ENCODE data around the gene SYPL1.

The SYPL1 gene

GRCh38 chr7:106092204-106092603 is 19.9 kb downstream of the SYPL1 start:
- H3K9me3 ChIP-seq (ENCODE audit: control insufficient read depth, insufficient read depth, low read length), result no peaks in the 10 kb centered on the region
- no peaks in the 10 kb centered on the region for H3K4me1 ChIP-seq (ENCODE audit: insufficient read depth, low read length)
- peaks cover 2% of the 10 kb centered on the region; the same call in 1 of the 2 replicates for H3K36me3 ChIP-seq (ENCODE audit: insufficient read depth, low read length)
- no peak overlapping the region for H3K9ac ChIP-seq (ENCODE audit: low read depth, low read length)

DNA sequence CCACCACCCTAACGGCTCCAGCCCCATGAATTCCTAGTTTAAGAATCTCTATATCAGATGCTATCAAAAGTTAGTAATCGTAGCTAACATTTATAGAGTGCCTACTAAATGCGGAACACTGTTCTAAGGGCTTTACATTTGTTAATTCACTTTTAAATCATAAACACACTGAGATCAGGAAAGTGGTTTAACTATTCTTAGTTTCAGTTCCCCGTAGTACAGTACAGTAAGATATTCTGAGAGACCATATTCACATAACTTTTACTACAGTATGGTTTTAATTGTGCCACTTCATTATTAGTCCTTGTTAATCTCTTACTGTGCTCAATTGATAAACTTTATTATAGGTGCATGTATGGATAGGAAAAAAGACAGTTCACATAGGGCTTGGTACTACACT is 22.5 kb downstream of the SYPL1 start:
- H3K4me1 ChIP-seq (ENCODE audit: insufficient read depth, low read length), result no peaks in the 10 kb centered on the region
- H3K9me3 ChIP-seq (ENCODE audit: control insufficient read depth, insufficient read depth, low read length), result no peaks in the 10 kb centered on the region
- no peaks in the 10 kb centered on the region for H3K36me3 ChIP-seq (ENCODE audit: insufficient read depth, low read length)
- H3K9ac ChIP-seq (ENCODE audit: low read depth, low read length), result no peak overlapping the region

GRCh38 chr7:106088014-106088413 is 24.1 kb downstream of the SYPL1 start:
- H3K9me3 ChIP-seq (ENCODE audit: control insufficient read depth, insufficient read depth, low read length), result no peaks in the 10 kb centered on the region
- no peaks in the 10 kb centered on the region for H3K36me3 ChIP-seq (ENCODE audit: insufficient read depth, low read length)
- no peak overlapping the region for H3K9ac ChIP-seq (ENCODE audit: low read depth, low read length)
- no peaks in the 10 kb centered on the region for H3K4me1 ChIP-seq (ENCODE audit: insufficient read depth, low read length)

DNA sequence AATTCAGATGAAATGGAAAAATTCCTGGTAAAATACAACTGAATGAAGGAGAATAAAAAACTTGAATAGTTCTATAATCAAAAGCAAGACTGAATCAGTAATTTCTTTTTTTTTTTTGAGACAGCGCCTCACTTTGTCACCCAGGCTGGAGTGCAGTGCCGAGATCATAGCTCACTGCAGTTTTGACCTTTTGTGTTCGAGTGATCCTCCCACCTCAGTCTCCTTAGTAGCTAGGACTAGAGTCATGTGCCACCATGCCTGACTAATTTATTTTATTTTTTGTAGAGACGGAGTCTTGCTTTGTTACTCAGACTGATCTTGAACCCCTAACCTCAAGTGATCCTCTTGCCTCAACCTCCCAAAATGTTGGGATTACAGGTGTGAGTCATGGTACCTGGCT is 26.1 kb downstream of the SYPL1 start:
- no peaks in the 10 kb centered on the region for H3K4me1 ChIP-seq (ENCODE audit: insufficient read depth, low read length)
- H3K9me3 ChIP-seq (ENCODE audit: control insufficient read depth, insufficient read depth, low read length), result no peaks in the 10 kb centered on the region
- no peaks in the 10 kb centered on the region for H3K36me3 ChIP-seq (ENCODE audit: insufficient read depth, low read length)
- H3K9ac ChIP-seq (ENCODE audit: low read depth, low read length), result no peak overlapping the region

- no peaks in the 10 kb centered on the region for H3K9me3 ChIP-seq (ENCODE audit: control insufficient read depth, insufficient read depth, low read length)
- H3K4me1 ChIP-seq (ENCODE audit: insufficient read depth, low read length), result no peaks in the 10 kb centered on the region
- no peak overlapping the region for H3K9ac ChIP-seq (ENCODE audit: low read depth, low read length)
Observed at GRCh38 chr7:106085015-106085414, 27.1 kb downstream of the SYPL1 start.

GRCh38 chr7:106083717-106084116 is 28.4 kb downstream of the SYPL1 start:
- no peaks in the 10 kb centered on the region for H3K36me3 ChIP-seq (ENCODE audit: insufficient read depth, low read length)
- no peak overlapping the region for H3K9ac ChIP-seq (ENCODE audit: low read depth, low read length)
- H3K4me1 ChIP-seq (ENCODE audit: insufficient read depth, low read length), result no peaks in the 10 kb centered on the region
- H3K9me3 ChIP-seq (ENCODE audit: control insufficient read depth, insufficient read depth, low read length), result no peaks in the 10 kb centered on the region; the same call in 1 of the 2 replicates

More at GRCh38 chr7:106085015-106085414, 27.1 kb downstream of the SYPL1 start:
- H3K36me3 ChIP-seq (ENCODE audit: insufficient read depth, low read length), result no peaks in the 10 kb centered on the region

- Histone ChIP-seq H3K36me3 (ENCODE audit: insufficient read depth, low read length) (no peaks in the 10 kb centered on the region), H3K9ac (ENCODE audit: low read depth, low read length) (no peak overlapping the region), H3K9me3 (ENCODE audit: control insufficient read depth, insufficient read depth, low read length) (no peaks in the 10 kb centered on the region; the same call in 1 of the 2 replicates), H3K4me1 (ENCODE audit: insufficient read depth, low read length) (no peaks in the 10 kb centered on the region)
Observed at GRCh38 chr7:106082087-106082854, 29.8 kb downstream of the SYPL1 start.

GRCh38 chr7:106080300-106080987 is 31.7 kb downstream of the SYPL1 start:
- Histone ChIP-seq H3K4me1 (ENCODE audit: insufficient read depth, low read length) (no peaks in the 10 kb centered on the region), H3K9ac (ENCODE audit: low read depth, low read length) (no peak overlapping the region), H3K9me3 (ENCODE audit: control insufficient read depth, insufficient read depth, low read length) (no peaks in the 10 kb centered on the region; the same call in 1 of the 2 replicates), H3K36me3 (ENCODE audit: insufficient read depth, low read length) (no peaks in the 10 kb centered on the region)

GRCh38 chr7:106076537-106076936 is 35.6 kb downstream of the SYPL1 start:
- Histone ChIP-seq H3K9ac (ENCODE audit: low read depth, low read length) (no peak overlapping the region), H3K4me1 (ENCODE audit: insufficient read depth, low read length) (peaks cover 10% of the 10 kb centered on the region), H3K36me3 (ENCODE audit: insufficient read depth, low read length) (no peaks in the 10 kb centered on the region)

GRCh38 chr7:106075937-106076336 is 36.2 kb downstream of the SYPL1 start:
- Histone ChIP-seq H3K9ac (ENCODE audit: low read depth, low read length) (no peak overlapping the region), H3K4me1 (ENCODE audit: insufficient read depth, low read length) (peaks cover 11% of the 10 kb centered on the region)

More at GRCh38 chr7:106076537-106076936, 35.6 kb downstream of the SYPL1 start:
- H3K9me3 ChIP-seq (ENCODE audit: control insufficient read depth, insufficient read depth, low read length), result no peaks in the 10 kb centered on the region; the same call in 1 of the 2 replicates

GRCh38 chr7:106074257-106074656 is 37.9 kb downstream of the SYPL1 start:
- H3K36me3 ChIP-seq (ENCODE audit: insufficient read depth, low read length), result no peaks in the 10 kb centered on the region
- H3K9ac ChIP-seq (ENCODE audit: low read depth, low read length), result no peak overlapping the region
- no peaks in the 10 kb centered on the region for H3K9me3 ChIP-seq (ENCODE audit: control insufficient read depth, insufficient read depth, low read length)
- H3K4me1 ChIP-seq (ENCODE audit: insufficient read depth, low read length), result peaks cover 11% of the 10 kb centered on the region

More at GRCh38 chr7:106075937-106076336, 36.2 kb downstream of the SYPL1 start:
- H3K9me3 ChIP-seq (ENCODE audit: control insufficient read depth, insufficient read depth, low read length), result no peaks in the 10 kb centered on the region; the same call in 1 of the 2 replicates
- no peaks in the 10 kb centered on the region for H3K36me3 ChIP-seq (ENCODE audit: insufficient read depth, low read length)

- Histone ChIP-seq H3K36me3 (ENCODE audit: insufficient read depth, low read length) (no peaks in the 10 kb centered on the region), H3K9ac (ENCODE audit: low read depth, low read length) (no peak overlapping the region), H3K4me1 (ENCODE audit: insufficient read depth, low read length) (peaks cover 11% of the 10 kb centered on the region), H3K9me3 (ENCODE audit: control insufficient read depth, insufficient read depth, low read length) (no peaks in the 10 kb centered on the region)
Observed at GRCh38 chr7:106073701-106074100, 38.4 kb downstream of the SYPL1 start.

- Histone ChIP-seq H3K4me1 (ENCODE audit: insufficient read depth, low read length) (peaks cover 11% of the 10 kb centered on the region), H3K9ac (ENCODE audit: low read depth, low read length) (no peak overlapping the region)
Observed at GRCh38 chr7:106072715-106073091, 39.4 kb downstream of the SYPL1 start.

GRCh38 chr7:106071999-106072714 is 40.0 kb downstream of the SYPL1 start:
- H3K36me3 ChIP-seq (ENCODE audit: insufficient read depth, low read length), result no peaks in the 10 kb centered on the region
- no peaks in the 10 kb centered on the region for H3K9me3 ChIP-seq (ENCODE audit: control insufficient read depth, insufficient read depth, low read length)
- no peak overlapping the region for H3K9ac ChIP-seq (ENCODE audit: low read depth, low read length)
- peaks cover 11% of the 10 kb centered on the region for H3K4me1 ChIP-seq (ENCODE audit: insufficient read depth, low read length)

More at GRCh38 chr7:106072715-106073091, 39.4 kb downstream of the SYPL1 start:
- Histone ChIP-seq H3K36me3 (ENCODE audit: insufficient read depth, low read length) (no peaks in the 10 kb centered on the region), H3K9me3 (ENCODE audit: control insufficient read depth, insufficient read depth, low read length) (no peaks in the 10 kb centered on the region)
